NCI-H774 (cell line): Measurements from ENCODE around the gene LRRC37A.
A peak's percentile ranks its signal among the peaks of the same experiment; 100 is the strongest.
"Not testable (repeated sequence)": the region's sequence is repeated elsewhere in the genome, so short reads cannot be mapped to it uniquely, and the experiment has no call there.

Source experiments
- DNase-seq: peaks from one replicate; lab custom pipeline; 2025; lab: John Stamatoyannopoulos, UW

LRRC37A gene

DNA sequence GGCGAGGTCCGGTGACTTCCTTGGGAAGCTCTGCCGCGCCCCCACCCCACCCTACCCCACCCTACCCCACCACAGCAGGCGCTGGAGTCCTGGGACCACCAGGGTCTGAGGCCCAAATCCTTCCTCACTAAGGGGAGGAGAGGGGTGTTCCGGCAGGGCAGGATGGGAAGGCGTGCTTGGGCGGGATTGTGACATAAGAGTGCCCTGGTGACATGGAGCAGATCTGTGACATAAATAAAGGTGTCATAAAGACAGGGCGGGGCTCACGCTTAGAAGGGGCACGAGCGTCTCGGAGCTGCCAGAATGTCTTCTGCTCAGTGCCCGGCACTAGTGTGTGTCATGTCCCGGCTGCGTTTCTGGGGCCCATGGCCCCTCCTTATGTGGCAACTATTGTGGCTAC, at the start of gene LRRC37A:
Gene LRRC37A, plus strand, starts transcription at position 301 of the 400 bp plus-strand sequence. Its CDS starts 3 bp downstream, at position 304.
- not testable (repeated sequence) for DNase-seq

DNA sequence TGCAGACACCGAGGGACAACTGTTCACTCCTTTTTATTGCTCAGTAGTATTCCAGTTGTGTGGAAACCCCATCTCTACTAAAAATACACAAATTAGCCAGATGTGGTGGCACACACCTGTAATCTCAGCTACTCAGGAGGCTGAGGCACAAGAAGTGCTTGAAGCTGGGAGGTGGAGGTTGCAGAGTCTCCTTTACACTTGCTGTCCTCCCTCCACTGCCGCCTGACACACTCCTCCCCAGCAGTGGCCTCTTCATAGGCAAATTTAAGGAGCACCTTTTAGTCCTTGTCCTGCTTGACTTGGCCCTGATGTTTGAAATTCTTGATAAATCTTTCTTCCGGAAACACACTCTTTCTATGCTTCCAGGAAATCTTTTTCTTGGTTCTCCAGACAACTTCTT, 45.8 kb upstream of the LRRC37A start:
- not testable (repeated sequence) for DNase-seq

DNA sequence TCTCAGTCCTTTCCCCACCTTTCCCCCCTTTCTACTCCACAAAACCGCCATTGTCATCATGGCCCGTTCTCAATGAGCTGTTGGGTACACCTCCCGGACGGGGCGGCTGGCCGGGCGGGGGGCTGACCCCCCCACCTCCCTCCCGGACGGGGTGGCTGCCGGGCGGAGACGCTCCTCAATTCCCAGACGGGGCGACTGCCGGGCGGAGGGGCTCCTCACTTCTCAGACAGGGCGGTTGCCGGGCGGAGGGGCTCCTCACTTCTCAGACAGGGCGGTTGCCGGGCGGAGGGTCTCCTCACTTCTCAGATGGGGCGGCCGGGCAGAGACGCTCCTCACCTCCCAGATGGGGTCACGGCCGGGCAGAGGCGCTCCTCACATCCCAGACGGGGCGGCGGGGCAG, 42.1 kb upstream of the LRRC37A start:
- DNase-seq = not testable (repeated sequence)

DNA sequence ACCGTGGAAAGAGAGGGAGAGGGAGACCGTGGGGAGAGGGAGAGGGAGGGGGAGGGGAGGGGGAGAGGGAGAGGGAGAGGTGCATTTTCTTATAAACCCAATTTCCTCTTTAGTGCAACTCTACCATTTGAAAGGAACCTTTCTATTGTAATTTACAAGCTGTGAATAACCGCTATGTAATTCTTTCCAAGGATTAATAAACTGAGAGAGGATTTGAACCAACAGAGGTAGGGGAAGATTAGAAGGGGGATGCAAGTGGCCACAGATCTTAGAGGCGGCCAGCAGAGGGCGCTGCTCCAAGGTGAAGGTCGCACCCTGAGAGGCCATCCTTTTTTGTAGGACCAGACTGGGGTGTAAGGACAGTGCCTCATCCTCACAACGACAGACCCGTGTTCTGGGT, 41.2 kb upstream of the LRRC37A start:
- peak; percentile 55 for DNase-seq

DNA sequence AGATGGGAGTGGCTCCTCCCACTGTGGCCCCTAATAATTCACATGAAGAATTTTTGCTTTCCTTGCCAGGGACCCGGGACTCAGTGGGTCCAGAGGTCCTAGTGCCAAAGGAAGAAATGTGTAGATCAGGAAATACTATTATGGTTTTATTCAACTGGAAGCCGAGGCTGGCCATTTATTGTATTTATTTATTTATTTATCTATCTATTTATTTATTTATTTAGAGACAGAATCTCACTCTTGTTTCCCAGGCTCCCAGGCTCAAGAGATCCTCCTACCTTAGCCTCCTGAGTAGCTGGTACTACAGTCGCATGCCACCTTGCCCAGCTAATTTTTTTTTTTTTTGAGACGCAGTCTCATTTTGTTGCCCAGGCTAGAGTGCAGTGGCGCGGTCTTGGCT, 40.7 kb upstream of the LRRC37A start:
- not testable (repeated sequence) for DNase-seq

DNA sequence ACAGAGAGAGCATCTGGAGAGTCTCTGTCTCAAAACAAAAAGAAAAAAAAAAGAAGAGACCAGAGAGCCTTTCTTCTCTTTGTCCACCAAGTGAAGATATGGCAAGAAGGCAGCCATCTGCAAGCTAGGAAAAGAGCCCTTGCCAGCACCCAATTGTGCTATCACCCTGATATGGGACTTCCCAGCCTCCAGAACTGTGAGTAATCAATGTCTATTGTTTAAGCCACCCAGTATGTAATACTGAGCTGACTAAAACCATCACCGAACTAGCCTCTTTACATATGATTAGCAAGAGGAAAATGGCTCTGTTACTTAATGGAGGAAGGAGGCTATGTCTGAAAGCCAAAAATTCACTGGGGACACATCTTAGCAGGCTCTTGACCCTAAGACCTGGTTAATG, 38.6 kb upstream of the LRRC37A start:
- DNase-seq = not testable (repeated sequence)

DNA sequence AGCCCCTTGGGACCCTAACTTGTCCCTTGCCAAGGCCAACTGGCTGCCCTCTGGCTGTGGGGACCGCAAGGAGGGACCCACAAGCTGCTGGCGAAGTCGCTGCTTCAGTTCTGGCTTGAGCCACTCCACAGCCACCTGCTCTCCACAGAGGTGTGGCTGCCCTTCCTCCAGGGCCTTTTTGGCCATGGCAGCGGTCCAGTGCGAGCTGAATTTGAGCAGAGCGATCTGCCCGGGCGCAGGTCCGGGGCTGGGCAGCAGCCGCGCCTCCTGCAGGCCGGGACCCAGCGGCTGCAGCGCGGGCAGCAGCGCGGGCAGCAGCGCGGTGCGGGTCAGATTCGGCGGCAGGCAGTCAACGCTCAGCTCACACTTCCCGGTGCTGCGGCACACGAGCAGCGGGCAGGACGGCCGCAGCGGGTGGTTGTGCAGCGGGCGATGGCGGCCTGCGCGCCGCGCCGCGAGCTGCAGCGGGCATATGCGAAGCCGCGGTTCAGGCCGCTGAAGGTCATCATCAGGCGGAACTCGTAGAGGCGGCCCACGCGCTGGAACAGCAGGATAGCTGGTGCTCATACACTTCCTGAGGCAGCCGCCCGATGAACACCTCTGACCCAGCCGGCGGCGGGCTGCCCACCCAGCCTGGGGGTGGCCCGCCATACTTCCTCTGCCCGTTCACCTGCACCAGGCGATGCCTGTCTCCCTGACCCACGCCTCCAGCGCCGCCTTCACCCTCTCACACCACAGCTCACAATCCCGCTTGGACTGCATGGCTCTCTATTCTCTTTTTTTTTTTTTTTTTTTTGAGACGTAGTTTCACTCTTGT, 34.9 kb upstream of the LRRC37A start:
- not testable (repeated sequence) for DNase-seq

DNA sequence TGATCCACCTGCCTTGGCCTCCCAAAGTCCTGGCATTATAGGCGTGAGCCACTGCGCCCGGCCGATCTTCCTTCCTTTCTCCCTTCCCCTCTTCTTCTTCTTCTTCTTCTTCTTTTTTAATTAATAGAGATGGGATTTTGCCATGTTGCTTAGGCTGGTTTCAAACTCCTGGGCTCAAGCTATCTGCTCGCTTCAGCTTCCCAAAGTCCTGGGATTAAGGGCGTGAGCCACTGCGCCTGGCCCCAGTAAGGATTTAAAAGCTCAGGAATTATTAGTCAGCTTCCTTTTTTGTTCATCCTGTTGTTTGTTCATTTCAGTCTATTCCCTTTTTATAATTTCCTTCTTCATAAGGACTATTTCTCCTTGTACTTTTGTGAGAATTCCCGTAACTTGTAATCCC, 32.7 kb upstream of the LRRC37A start:
- no peak for DNase-seq

DNA sequence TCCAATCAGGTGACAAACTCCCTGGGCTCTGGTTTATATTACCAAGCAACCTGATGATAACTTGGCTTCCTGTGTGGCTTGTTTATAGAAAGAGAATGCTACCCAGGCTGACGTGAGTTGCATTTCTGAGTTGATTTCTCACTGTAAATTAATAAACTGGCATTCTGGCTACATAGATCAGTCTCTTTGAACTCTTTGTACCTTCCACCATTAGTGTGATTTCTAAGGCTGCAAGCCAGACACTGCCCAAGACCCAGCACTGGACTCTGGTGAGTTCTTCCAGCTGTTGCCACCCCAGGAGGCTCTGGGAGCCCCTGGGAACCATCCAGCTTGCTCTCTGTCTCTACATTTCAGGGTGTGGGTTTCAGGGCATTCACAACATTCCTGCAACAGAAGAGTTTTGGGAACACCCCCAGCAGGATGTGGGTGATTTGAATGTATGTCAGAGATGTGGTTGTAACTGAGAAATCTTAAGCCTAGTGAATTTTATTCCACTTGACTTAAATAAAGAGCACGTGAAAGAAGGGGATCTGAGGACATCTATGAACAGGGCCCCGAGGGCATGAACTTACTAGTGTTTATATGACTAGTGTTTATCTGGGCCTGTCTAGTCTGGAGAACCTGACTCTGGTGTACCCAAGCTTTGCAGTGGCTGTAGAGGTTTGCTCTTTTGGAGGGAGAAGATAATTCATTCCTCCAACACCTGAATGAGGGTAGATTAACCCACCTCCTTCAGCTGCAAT, 30.3 kb upstream of the LRRC37A start:
- no peak for DNase-seq

DNA sequence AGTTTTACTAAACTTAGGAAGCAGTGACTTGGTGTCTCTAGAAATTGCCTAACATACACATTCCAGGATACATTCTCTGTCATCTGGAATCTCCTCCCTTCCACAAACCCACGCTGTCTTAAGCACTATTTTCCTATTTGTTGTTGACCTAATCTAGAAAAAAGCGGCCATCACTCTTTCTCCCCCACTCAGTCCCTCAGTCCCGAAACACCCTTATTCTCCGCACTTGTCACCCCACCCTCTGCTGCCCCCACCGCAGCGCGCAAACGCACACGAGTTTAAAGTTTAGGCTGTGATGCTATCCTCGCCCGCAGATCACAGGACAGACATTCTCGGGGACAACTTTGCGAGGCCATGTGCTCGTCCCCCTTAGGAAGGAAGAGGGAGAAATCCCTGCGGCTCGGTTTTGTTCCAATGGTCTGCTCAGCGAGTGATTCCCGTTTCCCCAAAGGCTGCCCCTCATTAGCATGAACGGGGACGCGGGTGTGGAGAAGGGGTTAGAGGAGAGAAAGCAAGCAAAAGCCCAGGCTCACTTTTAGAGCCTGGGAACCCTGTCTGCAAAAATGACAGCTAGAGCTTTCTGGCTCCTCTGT, 28.8 kb upstream of the LRRC37A start:
- DNase-seq = not testable (repeated sequence)

DNA sequence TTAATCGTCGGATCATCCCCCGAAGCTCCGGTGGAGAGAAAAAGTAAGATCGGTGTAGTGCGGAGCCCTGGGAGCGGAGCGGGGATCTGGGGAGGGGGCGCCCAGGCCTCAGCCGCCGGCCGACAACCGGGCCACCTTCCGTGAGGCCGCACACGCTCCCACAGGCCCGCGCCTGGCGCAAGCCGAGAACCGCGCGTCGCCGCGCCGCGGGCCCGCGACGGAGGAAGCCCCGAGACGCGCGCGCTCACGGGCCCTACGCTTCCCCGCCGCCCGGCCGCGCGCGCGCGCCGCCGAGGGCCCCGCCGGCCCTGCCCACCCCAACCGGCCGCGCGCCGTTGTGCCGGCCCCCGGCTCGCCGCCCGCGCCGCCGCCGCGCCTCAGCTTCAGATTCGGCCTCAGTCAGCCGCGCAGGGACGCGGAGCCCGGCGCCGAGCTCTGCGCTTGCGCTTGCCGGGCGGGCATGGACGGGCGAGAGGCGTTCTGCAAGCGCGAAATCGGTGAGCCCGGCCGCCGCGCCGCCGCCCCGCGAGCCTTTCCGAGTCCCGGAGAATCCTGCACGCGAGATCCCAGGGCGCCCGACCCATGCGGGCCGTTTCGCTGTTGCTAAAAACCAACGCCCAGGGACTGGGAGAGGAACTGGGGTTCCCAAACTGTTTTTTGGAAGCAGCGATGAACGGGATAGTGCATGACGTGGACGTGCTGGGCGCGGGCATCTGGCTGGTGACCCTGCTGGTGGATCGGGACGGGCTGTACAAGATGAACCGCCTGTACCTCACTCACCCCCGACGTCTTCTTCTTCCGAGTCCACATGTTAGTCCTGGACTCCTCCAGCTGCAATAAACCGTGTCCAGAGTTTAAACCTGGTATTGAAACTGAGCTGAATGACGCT, 28.0 kb upstream of the LRRC37A start:
- DNase-seq = peak; percentile 96

DNA sequence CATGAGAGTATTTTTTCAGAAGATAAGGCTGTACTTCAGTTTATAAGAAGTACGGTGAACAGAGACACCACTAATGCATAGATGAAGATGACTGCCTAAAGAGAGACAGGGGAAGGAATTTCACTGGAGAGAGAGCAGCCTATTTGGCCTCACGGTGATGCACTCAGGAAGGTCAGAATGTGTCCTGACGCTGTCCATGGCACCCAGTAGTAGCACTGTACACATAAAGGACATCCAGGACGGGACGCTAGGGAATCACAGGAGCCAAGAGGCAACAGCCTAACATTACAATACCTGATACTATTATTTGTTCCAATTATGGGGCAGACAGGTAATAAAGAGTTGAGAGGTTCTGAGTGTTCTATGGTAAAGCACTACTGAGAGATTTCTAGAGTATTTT, 24.9 kb upstream of the LRRC37A start:
- no peak for DNase-seq

DNA sequence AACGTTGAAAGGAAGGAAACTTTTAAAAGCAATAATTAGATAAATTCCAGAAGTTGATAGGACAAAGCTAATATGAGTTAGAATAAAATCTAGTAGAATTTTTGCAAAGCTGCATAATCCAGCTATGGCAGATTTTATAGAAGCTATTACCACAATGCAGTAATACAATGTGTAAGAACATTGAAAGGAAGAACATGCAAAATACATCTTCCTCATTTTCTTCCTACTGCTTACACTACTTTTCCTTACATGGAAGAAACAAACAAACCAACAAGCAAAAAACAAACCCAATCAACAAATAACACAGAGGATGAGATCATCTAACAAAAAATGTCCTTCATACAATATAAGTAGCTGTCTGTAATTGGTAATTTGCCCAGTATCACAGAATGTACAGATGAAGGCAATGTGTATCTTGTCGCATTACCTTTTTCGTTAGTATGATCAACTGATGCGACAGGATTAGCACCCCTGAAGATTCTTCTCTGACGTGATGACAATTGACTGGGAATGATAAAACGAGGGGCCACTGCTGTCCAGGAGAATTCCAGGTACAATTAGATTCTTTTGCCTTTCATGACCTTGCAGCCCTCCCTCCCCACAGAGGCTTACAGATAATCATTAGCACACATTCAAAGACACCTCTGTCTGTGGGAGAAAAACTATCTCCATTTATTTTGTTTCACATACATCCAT, 21.2 kb upstream of the LRRC37A start:
- DNase-seq = no peak

DNA sequence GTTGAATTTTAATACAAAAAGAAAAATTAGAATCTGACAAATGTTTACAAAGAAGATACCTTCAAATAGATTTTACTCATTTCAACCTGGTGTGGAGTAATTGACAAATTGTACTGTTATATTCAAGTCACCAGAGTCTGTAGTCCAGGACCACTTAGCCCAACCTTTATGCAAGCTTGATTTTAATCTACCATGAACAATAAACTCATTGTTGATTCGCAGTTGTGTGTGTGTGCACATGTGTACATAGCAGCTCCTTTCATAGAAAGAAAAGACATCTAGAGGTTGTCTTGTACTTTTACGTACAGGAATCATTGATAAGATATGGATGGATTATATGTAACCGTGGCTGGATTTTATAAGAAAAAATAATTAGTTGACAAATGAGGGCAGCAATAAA, 20.7 kb upstream of the LRRC37A start:
- DNase-seq = no peak

DNA sequence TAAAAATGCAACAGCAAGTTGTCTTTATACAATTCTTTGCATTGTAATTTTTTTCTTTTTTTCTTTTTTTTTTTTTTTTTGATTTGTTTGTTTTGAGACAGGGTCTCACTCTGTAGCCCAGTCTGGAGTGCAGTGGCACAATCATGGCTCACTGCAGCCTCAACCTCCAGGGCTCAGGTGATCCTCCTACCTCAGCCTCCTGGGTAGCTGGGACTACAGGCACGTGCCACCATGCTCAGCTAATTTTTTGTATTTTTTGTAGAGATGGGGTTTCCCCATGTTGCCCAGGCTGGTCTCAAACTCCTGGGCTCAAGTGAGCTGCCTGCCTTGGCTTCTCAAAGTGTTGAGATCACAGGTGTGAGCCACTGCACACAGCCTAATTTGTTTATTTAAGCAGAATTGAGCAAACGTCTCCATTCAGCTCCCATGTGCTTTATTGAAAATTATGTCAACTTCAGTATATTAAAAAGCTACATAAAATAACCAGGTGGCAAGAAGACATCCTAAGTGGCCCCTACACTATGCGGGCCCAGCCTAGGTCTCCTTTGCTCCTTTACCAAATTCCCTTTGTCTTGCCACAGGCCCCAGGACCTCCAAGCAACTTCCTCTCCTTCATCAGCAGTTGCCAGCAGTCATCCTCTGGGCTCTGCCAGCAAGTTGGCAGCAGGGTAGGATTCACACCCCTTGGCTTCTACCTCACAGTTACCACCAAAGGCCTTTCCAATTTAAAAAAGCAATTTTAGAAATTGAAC, 18.0 kb upstream of the LRRC37A start:
- peak; percentile 62 for DNase-seq

DNA sequence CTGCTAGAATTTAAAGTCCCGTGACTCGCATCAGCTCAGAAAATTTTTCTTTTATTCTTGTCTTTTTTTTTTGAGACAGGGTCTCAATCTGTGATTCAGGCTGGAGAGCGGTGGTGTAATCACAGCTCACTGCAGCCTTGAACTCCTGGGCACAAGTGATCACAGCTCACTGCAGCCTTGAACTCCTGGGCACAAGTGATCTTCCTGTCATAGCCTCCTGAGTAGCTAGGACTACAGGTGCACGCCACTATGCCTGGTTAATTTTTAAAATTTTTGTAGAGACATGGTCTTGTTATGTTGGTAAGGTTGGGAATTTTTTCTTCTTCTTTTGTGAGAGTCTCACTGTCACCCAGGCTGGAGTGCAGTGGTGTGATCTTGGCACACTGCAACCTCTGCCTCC, 13.6 kb upstream of the LRRC37A start:
- DNase-seq = not testable (repeated sequence)

DNA sequence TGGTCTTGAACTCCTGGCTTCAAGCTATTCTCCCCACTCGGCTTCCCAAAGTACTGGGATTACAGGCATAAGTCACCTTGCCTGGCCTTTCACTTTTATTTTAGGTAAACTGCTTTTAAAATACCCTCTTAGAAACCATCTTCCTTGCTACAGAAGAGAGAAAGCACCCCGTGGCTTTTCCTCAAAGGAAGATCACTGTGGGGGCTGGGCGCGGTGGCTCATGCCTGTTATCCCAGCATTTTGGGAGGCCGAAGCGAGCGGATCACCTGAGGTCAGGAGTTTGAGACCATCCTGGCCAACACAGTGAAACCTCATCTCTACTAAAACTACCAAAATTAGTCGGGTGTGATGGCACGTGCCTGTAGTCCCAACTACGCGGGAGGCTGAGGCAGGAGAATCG, 12.3 kb upstream of the LRRC37A start:
- DNase-seq = not testable (repeated sequence)

DNA sequence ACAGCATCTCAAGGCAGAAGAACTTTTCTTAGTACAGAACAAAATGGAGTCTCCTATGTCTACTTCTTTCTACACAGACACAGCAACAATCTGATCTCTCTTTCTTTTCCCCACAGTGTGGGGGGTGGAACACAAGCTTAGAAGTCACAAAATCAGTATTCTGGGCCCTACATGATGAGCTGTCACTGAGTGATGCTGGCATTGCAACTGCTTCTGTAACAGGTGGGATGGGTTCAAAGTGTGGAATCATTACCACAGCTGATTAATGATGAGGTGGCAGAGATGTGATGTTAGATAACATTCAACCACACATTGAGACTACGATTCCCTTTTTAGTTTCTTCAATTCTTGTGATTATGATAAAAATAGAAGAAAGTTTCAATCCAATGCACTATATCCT, 10.5 kb upstream of the LRRC37A start:
- not testable (repeated sequence) for DNase-seq

DNA sequence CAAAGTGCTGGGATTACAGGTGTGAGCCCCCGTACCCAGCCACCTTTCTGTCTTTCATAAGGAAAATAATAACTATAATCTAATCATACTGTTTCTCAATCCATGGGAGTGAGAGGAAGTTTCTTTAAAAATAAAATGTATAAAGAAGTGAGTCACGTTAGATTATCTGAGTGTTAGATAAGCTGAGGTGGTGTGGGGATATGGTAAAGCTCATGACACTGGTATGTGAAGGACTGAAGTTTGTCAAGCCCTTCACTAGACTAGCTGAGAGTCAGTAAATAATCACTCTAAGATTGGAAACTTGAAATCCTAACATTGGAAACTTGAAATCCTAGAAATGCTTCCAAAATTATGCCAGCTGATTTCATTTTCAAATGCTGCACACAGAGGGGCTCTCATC, 9.4 kb upstream of the LRRC37A start:
- DNase-seq = not testable (repeated sequence)

DNA sequence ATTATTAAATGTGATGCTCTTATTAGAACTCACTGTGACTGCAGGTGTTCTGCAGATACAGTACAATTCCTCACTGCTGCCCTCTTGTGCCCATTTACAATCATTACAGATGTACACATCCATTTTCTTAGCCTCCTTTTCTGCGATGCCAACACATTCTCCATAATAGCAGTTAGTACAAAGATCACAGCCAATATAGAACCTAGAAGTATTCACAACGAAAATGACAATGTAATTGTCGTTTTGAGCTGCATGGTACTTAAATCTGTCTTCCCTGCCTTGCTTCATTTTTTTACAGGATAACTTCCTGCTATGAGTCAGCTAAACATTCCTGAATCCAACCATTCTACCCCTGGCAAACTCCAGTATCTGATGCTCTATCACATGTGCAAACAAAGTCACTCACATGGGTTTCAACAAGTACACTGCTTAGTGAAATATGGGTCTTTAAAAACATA, 8.1 kb upstream of the LRRC37A start:
- DNase-seq = peak; percentile 76
